ENCODE data around the gene USP19. TPM values are rescaled to one million over a fixed set of nuclear protein-coding genes. Genes with fewer than 3 reads are reported as not detected.
A peak's percentile ranks its signal among the peaks of the same experiment; 100 is the strongest.

The USP19 gene
- polyA plus RNA-seq, 1 donor: 36.2 TPM

GRCh38 chr3:49134471-49135265 lies 14.0 kb upstream of the USP19 start:
- DNase-seq (ENCODE audit: low read depth): no peak

GRCh38 chr3:49133226-49133951 lies 12.8 kb upstream of the USP19 start:
- DNase-seq (ENCODE audit: low read depth): peak; percentile 73

GRCh38 chr3:49132437-49133225 lies 12.0 kb upstream of the USP19 start, which contains the start of gene LAMB2:
TSS of gene LAMB2 (minus strand) at chr3:49133050. CDS start at chr3:49132867, 183 bp downstream.
- peak; percentile 53 for DNase-seq (ENCODE audit: low read depth)

GRCh38 chr3:49132073-49132436 lies 11.4 kb upstream of the USP19 start:
- no peak for DNase-seq (ENCODE audit: low read depth)

GRCh38 chr3:49131576-49131975 lies 11.0 kb upstream of the USP19 start:
- DNase-seq (ENCODE audit: low read depth): no peak

GRCh38 chr3:49131040-49131439 lies 10.4 kb upstream of the USP19 start:
- no peak for DNase-seq (ENCODE audit: low read depth)

GRCh38 chr3:49124991-49125670 lies 4.5 kb upstream of the USP19 start:
- no peak for DNase-seq (ENCODE audit: low read depth)

- DNase-seq (ENCODE audit: low read depth): no peak
Observed at GRCh38 chr3:49124203-49124602, 3.6 kb upstream of the USP19 start.

GRCh38 chr3:49123687-49124086 lies 3.1 kb upstream of the USP19 start:
- no peak for DNase-seq (ENCODE audit: low read depth)

GRCh38 chr3:49122886-49123545 lies 2.4 kb upstream of the USP19 start:
- DNase-seq (ENCODE audit: low read depth): no peak

GRCh38 chr3:49122451-49122850 lies 1.8 kb upstream of the USP19 start:
- DNase-seq (ENCODE audit: low read depth): no peak

GRCh38 chr3:49122022-49122421 lies 1.4 kb upstream of the USP19 start:
- no peak for DNase-seq (ENCODE audit: low read depth)

GRCh38 chr3:49121132-49121736 lies 611 bp upstream of the USP19 start:
- no peak for DNase-seq (ENCODE audit: low read depth)

- DNase-seq (ENCODE audit: low read depth): no peak
Observed at GRCh38 chr3:49120096-49120437, 556 bp downstream of the USP19 start.

GRCh38 chr3:49119439-49119838 lies 1.2 kb downstream of the USP19 start:
- DNase-seq (ENCODE audit: low read depth): no peak

- DNase-seq (ENCODE audit: low read depth): no peak
Observed at GRCh38 chr3:49119036-49119435, 1.6 kb downstream of the USP19 start.

- no peak for DNase-seq (ENCODE audit: low read depth)
Observed at GRCh38 chr3:49112262-49112661, 8.4 kb downstream of the USP19 start.

- no peak for DNase-seq (ENCODE audit: low read depth)
Observed at GRCh38 chr3:49111347-49111746, 9.3 kb downstream of the USP19 start.

- DNase-seq (ENCODE audit: low read depth): no peak
Observed at GRCh38 chr3:49110780-49111179, 9.8 kb downstream of the USP19 start.

- no peak for DNase-seq (ENCODE audit: low read depth)
Observed at GRCh38 chr3:49108346-49108745, 12.3 kb downstream of the USP19 start.
